HCT116 (cell line): ENCODE data around the gene KIAA1755. TPM values are rescaled to one million over a fixed set of nuclear protein-coding genes. Genes with fewer than 3 reads are reported as not detected.
A peak's percentile ranks its signal among the peaks of the same experiment; 100 is the strongest.

Experiments
- ATAC-seq: fragments of 200-7000 bp; cut with Tn5 transposase; 2 replicates; pipeline ENCODE4 v1.9.1; 2020; ENCODE audit warnings: mild to moderate bottlenecking, moderate library complexity
- BruUV-seq: library from RNA; stranded (reverse); fragments of 400-500 nt; replicated peaks from 2 replicates; lab custom pipeline; 2021; lab: Mats Ljungman, UMichigan
- CTCF ChIA-PET: fragments of 300-600 bp; sonication (Branson Sonifier 250); formaldehyde crosslinking; loops from one replicate; lab custom pipeline; 2021; ENCODE audit warnings: antibody characterized with exemption; lab: Charles Lee
- POLR2A ChIA-PET: fragments of 300-600, 350-600 bp; sonication (Branson Sonifier 250); formaldehyde crosslinking; loops from one replicate; lab custom pipeline; 2021; ENCODE audit warnings: antibody characterized with exemption; lab: Charles Lee
- RAD21 ChIA-PET, 2 experiments: fragments of 300-600 bp; sonication (Branson Sonifier 250); formaldehyde crosslinking; loops; one replicate each; lab custom pipeline; 2023; ENCODE audit warnings: low total read pairs in 2 of 2; ENCODE audit not compliant: uncharacterized antibody in 2 of 2, unreplicated experiment in 2 of 2, low non-redundant PET in 1 of 2; lab: Charles Lee
- DNase-seq: peaks from one replicate; pipeline ENCODE4 v3.0.0-alpha.2; 2010; ENCODE audit warnings: low read depth, low spot score
- H2AFZ ChIP-seq: fragments of 200-600 bp; shearing (Covaris generic), sonication (generic); 2 replicates; pipeline ENCODE4 v1.6.1; 2017; ENCODE audit warnings: low read depth, mixed run types, mixed read lengths, antibody characterized with exemption, low read length; ENCODE audit not compliant: poor library complexity, severe bottlenecking
- H3K27ac ChIP-seq: 2 replicates; pipeline ENCODE4 v1.5.1; 2012; ENCODE audit warnings: low read depth, low read length
- H3K27me3 ChIP-seq: fragments of 200-600 bp; sonication (generic); 2 replicates; pipeline ENCODE4 v1.6.1; 2016; ENCODE audit warnings: mixed run types, low read length, mixed read lengths; ENCODE audit not compliant: insufficient read depth
- H3K36me3 ChIP-seq, 2 experiments: fragments of 200-500 bp in 1 of 2; fragments of 200-600 bp in 1 of 2; sonication (Bioruptor generic) in 1 of 2; sonication (generic) in 1 of 2; 2 replicates each; pipeline versions ENCODE4 v1.5.1 to v1.6.1; 2014 to 2016; ENCODE audit warnings: low read length in 2 of 2, inconsistent platforms in 1 of 2, mixed read lengths in 1 of 2, mixed run types in 1 of 2; ENCODE audit not compliant: insufficient read depth in 2 of 2, control insufficient read depth in 1 of 2
- H3K4me1 ChIP-seq, 2 experiments: fragments of 200-600 bp in 1 of 2; sonication (generic) in 1 of 2; 2 replicates each; pipeline versions ENCODE4 v1.5.1 to v1.6.1; 2012 to 2017; ENCODE audit warnings: low read length in 2 of 2, inconsistent platforms in 1 of 2, mild to moderate bottlenecking in 1 of 2, mixed read lengths in 1 of 2, mixed run types in 1 of 2, moderate library complexity in 1 of 2; ENCODE audit not compliant: insufficient read depth in 2 of 2, control insufficient read depth in 1 of 2
- H3K4me2 ChIP-seq: fragments of 200-600 bp; sonication (generic); 2 replicates; pipeline ENCODE4 v1.6.1; 2017; ENCODE audit warnings: mixed run types, low read length, mixed read lengths
- H3K4me3 ChIP-seq, 2 experiments: fragments of 200-600 bp in 1 of 2; sonication (generic) in 1 of 2; replicated peaks in 1 of 2; 2 replicates each; pipeline ENCODE4 v1.5.1; 2011 to 2016; ENCODE audit warnings: low read length in 2 of 2, control low read depth in 1 of 2, low read depth in 1 of 2, mild to moderate bottlenecking in 1 of 2, mixed read lengths in 1 of 2, mixed run types in 1 of 2
- H3K79me2 ChIP-seq: fragments of 200-600 bp; sonication (generic); 2 replicates; pipeline ENCODE4 v1.6.1; 2017; ENCODE audit warnings: mild to moderate bottlenecking, mixed run types, low read length, moderate library complexity, mixed read lengths; ENCODE audit not compliant: insufficient read depth
- H3K9ac ChIP-seq: fragments of 200-600 bp; sonication (generic); 2 replicates; pipeline ENCODE4 v1.6.1; 2016; ENCODE audit warnings: low read length, mixed read lengths
- H3K9me2 ChIP-seq: fragments of 200-600 bp; sonication (generic), shearing (Covaris generic); 2 replicates; pipeline ENCODE4 v1.6.1; 2017; ENCODE audit warnings: mixed run types, mild to moderate bottlenecking, moderate library complexity; ENCODE audit not compliant: insufficient read depth
- H3K9me3 ChIP-seq, 2 experiments: fragments of 200-500 bp in 1 of 2; fragments of 200-600 bp in 1 of 2; sonication (Bioruptor generic) in 1 of 2; sonication (generic) in 1 of 2; 2 replicates each; pipeline ENCODE4 v1.6.1; 2014 to 2017; ENCODE audit warnings: low read length in 2 of 2, mixed read lengths in 2 of 2, inconsistent platforms in 1 of 2, low read depth in 1 of 2, mild to moderate bottlenecking in 1 of 2, mixed run types in 1 of 2, moderate library complexity in 1 of 2; ENCODE audit not compliant: control insufficient read depth in 1 of 2, insufficient read depth in 1 of 2
- H4K20me1 ChIP-seq: fragments of 200-600 bp; sonication (generic), shearing (Covaris generic); 2 replicates; pipeline ENCODE4 v1.6.1; 2017; ENCODE audit warnings: mixed run types, mild to moderate bottlenecking, moderate library complexity; ENCODE audit not compliant: insufficient read depth
- EGR1 ChIP-seq: IDR thresholded peaks from 2 replicates; pipeline ENCODE4 v1.6.1; 2012; ENCODE audit warnings: low read depth
- ELF1 ChIP-seq: IDR thresholded peaks from 2 replicates; pipeline ENCODE4 v1.6.1; 2012; ENCODE audit warnings: low read depth, borderline replicate concordance
- EZH2 ChIP-seq: fragments of 200-600 bp; sonication (generic); IDR thresholded peaks from 2 replicates; pipeline ENCODE4 v1.6.1; 2017; ENCODE audit warnings: antibody characterized with exemption, mixed run types
- FOSL1 ChIP-seq: IDR thresholded peaks from 2 replicates; pipeline ENCODE4 v1.6.1; 2012; ENCODE audit warnings: low read depth
- TCF7L2 ChIP-seq: IDR thresholded peaks from 2 replicates; pipeline ENCODE4 v1.7.0; 2011; ENCODE audit warnings: borderline replicate concordance, inconsistent platforms; ENCODE audit not compliant: insufficient read depth, insufficient read length; ENCODE audit errors: extremely low read depth
- intact Hi-C: fragments of 100-400 bp; cut with micrococcal nuclease; formaldehyde crosslinking; loops from 2 replicates; pipeline ENCODE4 v1.10.0; 2022
- total RNA-seq: library from RNA; stranded (reverse); gene quantifications from one replicate; pipeline ENCODE4 v1.2.1, GENCODE V29; 2021; ENCODE audit not compliant: unreplicated experiment
- TF ChIP-seq, protein P1 (sequence below): IDR thresholded peaks from 2 replicates; pipeline ENCODE4 v1.6.1; 2012; ENCODE audit warnings: low read depth
- TF ChIP-seq, protein P2 (sequence below), 3 experiments: fragments of 200-600 bp in 1 of 3; sonication (generic) in 1 of 3; IDR thresholded peaks in 2 of 3; conservative IDR thresholded peaks in 1 of 3; 2 replicates each; pipeline ENCODE4 v1.5.1; 2012 to 2017; ENCODE audit warnings: low read depth in 2 of 3, low read length in 2 of 3, antibody characterized with exemption in 1 of 3, borderline replicate concordance in 1 of 3, control low read depth in 1 of 3, mild to moderate bottlenecking in 1 of 3, mixed read lengths in 1 of 3, mixed run types in 1 of 3, moderate library complexity in 1 of 3; ENCODE audit not compliant: insufficient read depth in 1 of 3

KIAA1755 gene
- total RNA-seq, 1 experiment from 2014 or later = not detected

DNA sequence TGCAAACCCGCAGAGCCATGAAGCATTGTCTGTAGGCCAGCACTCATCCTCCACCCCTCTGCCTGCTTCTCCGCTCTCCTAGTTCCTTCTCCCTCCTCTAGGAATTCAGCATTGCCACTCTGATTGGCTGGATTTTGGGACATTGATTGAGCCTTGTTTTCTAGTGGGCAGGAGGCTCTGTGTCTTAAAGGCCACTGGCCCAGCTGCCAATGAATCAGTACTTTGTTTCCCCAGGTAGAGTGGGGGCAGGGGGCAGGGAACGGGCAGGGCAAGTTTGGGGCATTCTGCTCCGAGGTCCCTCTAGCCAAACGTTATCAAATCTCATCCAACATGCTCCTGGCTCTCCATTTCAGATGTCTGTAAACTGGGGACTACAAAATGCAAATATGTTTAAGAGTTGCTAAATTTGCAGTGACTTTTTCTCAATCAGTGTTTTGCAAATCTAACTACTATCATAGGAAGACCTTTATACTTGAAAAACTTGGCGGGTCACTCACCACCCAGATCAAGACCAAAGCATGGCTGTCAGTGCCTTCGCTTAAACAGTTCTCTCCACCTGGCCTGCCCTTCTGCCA is 33.0 kb upstream of the KIAA1755 start:
- H3K4me1 ChIP-seq = no peaks in the 10 kb centered on the region; a peak in 1 of 4 replicates
- ChIA-PET CTCF (no interaction called here), RAD21 (no interaction called here)
- H2AFZ ChIP-seq = no peak overlapping the region
- H4K20me1 ChIP-seq = no peaks in the 10 kb centered on the region
- no peaks in the 10 kb centered on the region for H3K9me3 ChIP-seq
- peak; percentile 46; the same call in 1 of the 2 replicates for ATAC-seq
- DNase-seq = no peak
- no peaks in the 10 kb centered on the region for H3K27me3 ChIP-seq
- H3K36me3 ChIP-seq = no peaks in the 10 kb centered on the region
- H3K9ac ChIP-seq = no peak overlapping the region
- TF ChIP-seq EZH2 = no peak
- TF ChIP-seq TCF7L2 = no peak
- TF ChIP-seq, all 23 proteins: peak for 0
- no TSS peak for BruUV-seq
- H3K27ac ChIP-seq = no peak overlapping the region
- H3K79me2 ChIP-seq = no peaks in the 10 kb centered on the region
- no peak overlapping the region for H3K4me3 ChIP-seq
- intact Hi-C loops = no loop called here
- POLR2A ChIA-PET = no interaction called here
- H3K4me2 ChIP-seq = no peak overlapping the region
- H3K9me2 ChIP-seq = no peaks in the 10 kb centered on the region

DNA sequence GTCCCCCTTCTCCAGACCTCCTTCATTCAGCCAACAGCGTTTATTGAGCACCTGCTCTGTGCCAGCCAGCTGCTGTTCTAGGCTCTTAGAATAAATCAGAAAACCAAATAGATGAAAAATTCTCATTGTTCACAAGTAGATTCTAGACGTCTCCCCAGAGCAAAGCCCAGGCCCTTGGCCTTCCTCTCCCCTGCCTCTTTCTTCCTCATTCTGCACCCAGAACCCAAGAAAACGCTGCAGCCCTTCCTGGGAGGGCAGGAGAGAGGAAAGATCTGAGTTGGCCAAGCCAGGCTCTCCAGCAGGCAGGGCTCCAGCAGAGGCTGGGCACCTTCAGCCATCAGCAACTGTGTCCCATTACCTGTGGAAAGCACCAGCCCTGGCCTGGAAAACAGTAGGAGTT is 31.4 kb upstream of the KIAA1755 start:
- RAD21 ChIA-PET = no interaction called here
- Histone ChIP-seq H3K4me1 (peaks cover 0 to 5% of the 10 kb centered on the region in 2 experiments; a peak in 1 of 4 replicates), H3K9ac (no peak overlapping the region), H3K36me3 (no peaks in the 10 kb centered on the region), H3K9me3 (no peaks in the 10 kb centered on the region), H3K79me2 (no peaks in the 10 kb centered on the region), H2AFZ (no peak overlapping the region), H3K4me2 (no peak overlapping the region), H3K27me3 (no peaks in the 10 kb centered on the region), H3K4me3 (no peak overlapping the region), H3K27ac (no peak overlapping the region), H3K9me2 (no peaks in the 10 kb centered on the region), H4K20me1 (no peaks in the 10 kb centered on the region)
- no peak for ATAC-seq
- no peak for TF ChIP-seq EGR1
- no peak for TF ChIP-seq FOSL1
- TF ChIP-seq ELF1 = no peak
- TF ChIP-seq, protein P1, sequence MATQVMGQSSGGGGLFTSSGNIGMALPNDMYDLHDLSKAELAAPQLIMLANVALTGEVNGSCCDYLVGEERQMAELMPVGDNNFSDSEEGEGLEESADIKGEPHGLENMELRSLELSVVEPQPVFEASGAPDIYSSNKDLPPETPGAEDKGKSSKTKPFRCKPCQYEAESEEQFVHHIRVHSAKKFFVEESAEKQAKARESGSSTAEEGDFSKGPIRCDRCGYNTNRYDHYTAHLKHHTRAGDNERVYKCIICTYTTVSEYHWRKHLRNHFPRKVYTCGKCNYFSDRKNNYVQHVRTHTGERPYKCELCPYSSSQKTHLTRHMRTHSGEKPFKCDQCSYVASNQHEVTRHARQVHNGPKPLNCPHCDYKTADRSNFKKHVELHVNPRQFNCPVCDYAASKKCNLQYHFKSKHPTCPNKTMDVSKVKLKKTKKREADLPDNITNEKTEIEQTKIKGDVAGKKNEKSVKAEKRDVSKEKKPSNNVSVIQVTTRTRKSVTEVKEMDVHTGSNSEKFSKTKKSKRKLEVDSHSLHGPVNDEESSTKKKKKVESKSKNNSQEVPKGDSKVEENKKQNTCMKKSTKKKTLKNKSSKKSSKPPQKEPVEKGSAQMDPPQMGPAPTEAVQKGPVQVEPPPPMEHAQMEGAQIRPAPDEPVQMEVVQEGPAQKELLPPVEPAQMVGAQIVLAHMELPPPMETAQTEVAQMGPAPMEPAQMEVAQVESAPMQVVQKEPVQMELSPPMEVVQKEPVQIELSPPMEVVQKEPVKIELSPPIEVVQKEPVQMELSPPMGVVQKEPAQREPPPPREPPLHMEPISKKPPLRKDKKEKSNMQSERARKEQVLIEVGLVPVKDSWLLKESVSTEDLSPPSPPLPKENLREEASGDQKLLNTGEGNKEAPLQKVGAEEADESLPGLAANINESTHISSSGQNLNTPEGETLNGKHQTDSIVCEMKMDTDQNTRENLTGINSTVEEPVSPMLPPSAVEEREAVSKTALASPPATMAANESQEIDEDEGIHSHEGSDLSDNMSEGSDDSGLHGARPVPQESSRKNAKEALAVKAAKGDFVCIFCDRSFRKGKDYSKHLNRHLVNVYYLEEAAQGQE = no peak
- TF ChIP-seq, protein P2, sequence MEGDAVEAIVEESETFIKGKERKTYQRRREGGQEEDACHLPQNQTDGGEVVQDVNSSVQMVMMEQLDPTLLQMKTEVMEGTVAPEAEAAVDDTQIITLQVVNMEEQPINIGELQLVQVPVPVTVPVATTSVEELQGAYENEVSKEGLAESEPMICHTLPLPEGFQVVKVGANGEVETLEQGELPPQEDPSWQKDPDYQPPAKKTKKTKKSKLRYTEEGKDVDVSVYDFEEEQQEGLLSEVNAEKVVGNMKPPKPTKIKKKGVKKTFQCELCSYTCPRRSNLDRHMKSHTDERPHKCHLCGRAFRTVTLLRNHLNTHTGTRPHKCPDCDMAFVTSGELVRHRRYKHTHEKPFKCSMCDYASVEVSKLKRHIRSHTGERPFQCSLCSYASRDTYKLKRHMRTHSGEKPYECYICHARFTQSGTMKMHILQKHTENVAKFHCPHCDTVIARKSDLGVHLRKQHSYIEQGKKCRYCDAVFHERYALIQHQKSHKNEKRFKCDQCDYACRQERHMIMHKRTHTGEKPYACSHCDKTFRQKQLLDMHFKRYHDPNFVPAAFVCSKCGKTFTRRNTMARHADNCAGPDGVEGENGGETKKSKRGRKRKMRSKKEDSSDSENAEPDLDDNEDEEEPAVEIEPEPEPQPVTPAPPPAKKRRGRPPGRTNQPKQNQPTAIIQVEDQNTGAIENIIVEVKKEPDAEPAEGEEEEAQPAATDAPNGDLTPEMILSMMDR (IDR thresholded peaks at IDR 0.05 in 2 of 3, conservative IDR thresholded peaks at IDR 0.05 in 1 of 3; ENCODE audit: borderline replicate concordance in 1 of 3, insufficient read depth in 1 of 3, low read depth in 2 of 3, low read length in 2 of 3) = no peak
- TF ChIP-seq EZH2 = no peak
- BruUV-seq = no TSS peak
- CTCF ChIA-PET = no interaction called here
- DNase-seq = no peak
- intact Hi-C loops = no loop called here
- POLR2A ChIA-PET = no interaction called here
